ENCODE measurements around the gene ME3.

Gene ME3

GRCh38 chr11:86703987-86704386 is 31.6 kb upstream of the ME3 start:
- no peak overlapping the region for H3K27ac ChIP-seq (replicated peaks)
- H3K4me3 ChIP-seq (replicated peaks; ENCODE audit: insufficient read depth, low read length): no peak overlapping the region
- H3K27me3 ChIP-seq (ENCODE audit: insufficient read depth, poor library complexity, severe bottlenecking): no peaks in the 10 kb centered on the region
- no peak for TF ChIP-seq GABPA (IDR thresholded peaks at IDR 0.05; ENCODE audit: low read depth)
- peak; percentile 82 for TF ChIP-seq REST (IDR thresholded peaks at IDR 0.05; ENCODE audit: insufficient replicate concordance, low read depth)
- TF ChIP-seq SPI1 (IDR thresholded peaks at IDR 0.05; ENCODE audit: borderline replicate concordance, low read depth): peak; percentile 27; the same call in 1 of the 2 replicates
- no peak for TF ChIP-seq CTCF (IDR thresholded peaks at IDR 0.05; ENCODE audit: insufficient read depth, low read length)
- DNase-seq (ENCODE audit: low read depth in 1 of 2, low spot score in 1 of 2): peak in 1 of 2 experiments; percentile 16

- TF ChIP-seq SPI1 (IDR thresholded peaks at IDR 0.05; ENCODE audit: borderline replicate concordance, low read depth): no peak
- TF ChIP-seq REST (IDR thresholded peaks at IDR 0.05; ENCODE audit: insufficient replicate concordance, low read depth): no peak
- no peak for TF ChIP-seq GABPA (IDR thresholded peaks at IDR 0.05; ENCODE audit: low read depth)
- TF ChIP-seq CTCF (IDR thresholded peaks at IDR 0.05; ENCODE audit: insufficient read depth, low read length): no peak
- no peak for TF ChIP-seq POLR2AphosphoS5 (IDR thresholded peaks at IDR 0.05; ENCODE audit: low read depth)
- no peak overlapping the region for H3K4me3 ChIP-seq (replicated peaks; ENCODE audit: insufficient read depth, low read length)
- DNase-seq (ENCODE audit: low read depth in 1 of 2, low spot score in 1 of 2): no peak
- H3K27ac ChIP-seq (replicated peaks): no peak overlapping the region
- H3K27me3 ChIP-seq (ENCODE audit: insufficient read depth, poor library complexity, severe bottlenecking): no peaks in the 10 kb centered on the region
Observed at GRCh38 chr11:86702220-86702983, 30.0 kb upstream of the ME3 start.

- no peaks in the 10 kb centered on the region for H3K27me3 ChIP-seq (ENCODE audit: insufficient read depth, poor library complexity, severe bottlenecking)
- no peak for DNase-seq (ENCODE audit: low read depth in 1 of 2, low spot score in 1 of 2)
Observed at GRCh38 chr11:86699040-86699791, 26.8 kb upstream of the ME3 start.

More at GRCh38 chr11:86699040-86699791, 26.8 kb upstream of the ME3 start:
- no peak overlapping the region for H3K4me3 ChIP-seq (replicated peaks; ENCODE audit: insufficient read depth, low read length)
- TF ChIP-seq POLR2AphosphoS5 (IDR thresholded peaks at IDR 0.05; ENCODE audit: low read depth) (no peak), GABPA (IDR thresholded peaks at IDR 0.05; ENCODE audit: low read depth) (no peak), CTCF (IDR thresholded peaks at IDR 0.05; ENCODE audit: insufficient read depth, low read length) (no peak), SPI1 (IDR thresholded peaks at IDR 0.05; ENCODE audit: borderline replicate concordance, low read depth) (no peak), REST (IDR thresholded peaks at IDR 0.05; ENCODE audit: insufficient replicate concordance, low read depth) (no peak)
- no peak overlapping the region for H3K27ac ChIP-seq (replicated peaks)

Measured in HL-60 (cell line).